Liver (tissue), 9 donors: ENCODE measurements around the gene EBF4. TPM values are rescaled to one million over a fixed set of nuclear protein-coding genes. Genes with fewer than 3 reads are reported as not detected.

ENCODE experiments used
- DNase-seq: peaks from one replicate; pipeline ENCODE4 v3.0.0-alpha.2; 2017; ENCODE audit warnings: low spot score
- H3K27ac ChIP-seq, 2 donors: one replicate each; pipeline ENCODE4 v1.7.0; 2013; ENCODE audit warnings: inconsistent platforms in 2 of 2, low read length in 2 of 2, control low read depth in 1 of 2, low read depth in 1 of 2, mild to moderate bottlenecking in 1 of 2
- H3K27me3 ChIP-seq, 4 donors: one replicate each; pipeline versions ENCODE4 v1.6.1 to v1.7.0; 2013; ENCODE audit warnings: low read length in 3 of 4, inconsistent platforms in 1 of 4, mild to moderate bottlenecking in 1 of 4, moderate library complexity in 1 of 4; ENCODE audit not compliant: control insufficient read depth in 4 of 4, insufficient read depth in 4 of 4
- H3K36me3 ChIP-seq, 4 donors: one replicate each; pipeline versions ENCODE4 v1.6.1 to v1.7.0; 2013; ENCODE audit warnings: low read length in 3 of 4, mild to moderate bottlenecking in 3 of 4, low read depth in 1 of 4, moderate library complexity in 1 of 4; ENCODE audit not compliant: control insufficient read depth in 4 of 4, insufficient read depth in 3 of 4
- H3K4me1 ChIP-seq, 4 donors: one replicate each; pipeline versions ENCODE4 v1.6.1 to v1.7.0; 2013; ENCODE audit warnings: low read length in 3 of 4, mild to moderate bottlenecking in 3 of 4, moderate library complexity in 1 of 4; ENCODE audit not compliant: control insufficient read depth in 4 of 4, insufficient read depth in 4 of 4
- H3K4me3 ChIP-seq, 3 donors: one replicate each; pipeline versions ENCODE4 v1.6.1 to v1.7.0; 2013; ENCODE audit warnings: low read length in 3 of 3, control low read depth in 1 of 3, low read depth in 1 of 3, mild to moderate bottlenecking in 1 of 3
- H3K9ac ChIP-seq, 2 donors: one replicate each; pipeline ENCODE4 v1.7.0; 2013; ENCODE audit warnings: low read length in 2 of 2, mild to moderate bottlenecking in 2 of 2, moderate library complexity in 2 of 2, control low read depth in 1 of 2, low read depth in 1 of 2
- H3K9me3 ChIP-seq, 4 donors: one replicate each; pipeline versions ENCODE4 v1.6.1 to v1.7.0; 2013; ENCODE audit warnings: low read length in 3 of 4; ENCODE audit not compliant: control insufficient read depth in 4 of 4
- EGR1 ChIP-seq, 2 donors: IDR thresholded peaks; 2 replicates each; pipeline ENCODE4 v1.6.1; 2016 to 2018; ENCODE audit warnings: antibody characterized with exemption in 2 of 2, low read depth in 2 of 2
- FOXA1 ChIP-seq: IDR thresholded peaks from 2 replicates; pipeline ENCODE4 v1.6.1; 2016; ENCODE audit warnings: antibody characterized with exemption
- GABPA ChIP-seq, 2 donors: IDR thresholded peaks in 1 of 2; conservative IDR thresholded peaks in 1 of 2; 2 replicates each; pipeline ENCODE4 v1.6.1; 2016; ENCODE audit warnings: antibody characterized with exemption in 2 of 2, mild to moderate bottlenecking in 1 of 2, moderate library complexity in 1 of 2
- HNF4A ChIP-seq, 2 donors: conservative IDR thresholded peaks; 2 replicates each; pipeline ENCODE4 v1.6.1; 2016; ENCODE audit warnings: antibody characterized with exemption in 2 of 2, mild to moderate bottlenecking in 2 of 2
- HNF4G ChIP-seq: IDR thresholded peaks from 2 replicates; pipeline ENCODE4 v1.6.1; 2016; ENCODE audit warnings: antibody characterized with exemption
- JUND ChIP-seq, 2 donors: IDR thresholded peaks; 2 replicates each; pipeline ENCODE4 v1.6.1; 2016; ENCODE audit warnings: antibody characterized with exemption in 2 of 2
- NR2F2 ChIP-seq: IDR thresholded peaks from 2 replicates; pipeline ENCODE4 v1.6.1; 2016; ENCODE audit warnings: antibody characterized with exemption
- RAD21 ChIP-seq, 2 donors: IDR thresholded peaks; 2 replicates each; pipeline ENCODE4 v1.6.1; 2016; ENCODE audit warnings: antibody characterized with exemption in 2 of 2, mild to moderate bottlenecking in 2 of 2
- RXRA ChIP-seq, 2 donors: IDR thresholded peaks; 2 replicates each; pipeline ENCODE4 v1.6.1; 2017 to 2018; ENCODE audit warnings: antibody characterized with exemption in 2 of 2, mild to moderate bottlenecking in 1 of 2
- SP1 ChIP-seq: IDR thresholded peaks from 2 replicates; pipeline ENCODE4 v1.6.1; 2018; ENCODE audit warnings: antibody characterized with exemption, mild to moderate bottlenecking
- WGBS: extraction: QIAGEN DNeasy Blood & Tissue Kit; methylation state at CpG from one replicate; pipeline ENCODE4 v1.1.7; 2013; 5-methylcytosine and 5-hydroxymethylcytosine counted together
- polyA plus RNA-seq, 2 donors: library from polyadenylated mRNA; stranded (reverse) in 1 of 2; unstranded in 1 of 2; fragments of 200-250 nt in 1 of 2; fragments of >200 nt in 1 of 2; fragmentation: Nextera tagmentation in 1 of 2; extraction: Ambion mirVana in 1 of 2; gene quantifications; one replicate each; pipeline versions ENCODE4 v1.2.1 to v1.2.3, GENCODE V29; 2013 to 2015
- total RNA-seq, 2 donors: library from RNA; depleted of rRNA; stranded (reverse); fragments of >200 nt; gene quantifications; one replicate each; pipeline ENCODE4 v1.2.3, GENCODE V29; 2014
- TF ChIP-seq, protein P1 (sequence below): IDR thresholded peaks from 2 replicates; pipeline ENCODE4 v1.6.1; 2016; ENCODE audit warnings: antibody characterized with exemption
- TF ChIP-seq, protein P2 (sequence below): IDR thresholded peaks from 2 replicates; pipeline ENCODE4 v1.6.1; 2016; ENCODE audit warnings: antibody characterized with exemption, mild to moderate bottlenecking
- TF ChIP-seq, protein P3 (sequence below): IDR thresholded peaks from 2 replicates; pipeline ENCODE4 v1.6.1; 2016; ENCODE audit warnings: antibody characterized with exemption
- TF ChIP-seq, protein P4 (sequence below): IDR thresholded peaks from 2 replicates; pipeline ENCODE4 v1.6.1; 2016; ENCODE audit warnings: antibody characterized with exemption
- TF ChIP-seq, protein P5 (sequence below): fragments of 150-350 bp; IDR thresholded peaks from 2 replicates; pipeline ENCODE4 v1.5.1; 2017; ENCODE audit warnings: improper control_type of control experiment, low read depth, low read length; ENCODE audit not compliant: missing input control
- donor health status: healthy.
- donor health status: healthy.
- donor health status: healthy.
- donor health status: healthy.
- donor health status: healthy.

The EBF4 gene
- total and polyA plus RNA-seq, 4 donors: 2.3 to 4.0 (median 2.9) TPM

DNA sequence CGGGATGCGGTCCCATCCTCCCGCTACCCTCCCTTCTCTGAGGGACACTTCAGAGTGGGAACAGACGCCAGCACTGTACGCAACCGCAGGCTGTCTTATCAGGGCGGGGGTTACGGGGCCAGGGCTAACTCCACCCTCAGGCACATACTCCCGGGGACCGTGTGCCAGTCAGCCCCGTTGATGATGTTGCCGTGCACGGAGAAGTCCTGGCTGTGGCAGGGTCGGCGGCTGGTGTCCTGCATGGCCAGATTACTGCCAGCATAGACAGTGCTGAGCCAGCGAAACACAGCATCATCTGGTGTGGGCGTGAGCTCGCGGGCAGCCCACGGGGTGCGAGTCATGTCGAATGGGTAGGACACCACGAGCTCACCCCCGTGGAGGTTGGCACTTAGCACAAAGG is 102.9 kb downstream of the EBF4 start:
- WGBS: 83% methylated on average over 24 of the region's 24 CpGs
- Histone ChIP-seq H3K27me3 (peaks cover 0 to 6% (median 1%) of the 10 kb centered on the region in 4 donors), H3K9ac (no peak overlapping the region), H3K4me1 (peaks cover 0 to 8% (median 4%) of the 10 kb centered on the region in 4 donors), H3K4me3 (no peak overlapping the region), H3K9me3 (no peaks in the 10 kb centered on the region), H3K36me3 (no peaks in the 10 kb centered on the region), H3K27ac (no peak overlapping the region)
- no peak for TF ChIP-seq RXRA (IDR thresholded peaks at IDR 0.05)
- no peak for TF ChIP-seq HNF4A (conservative IDR thresholded peaks at IDR 0.05)
- TF ChIP-seq SP1: no peak
- TF ChIP-seq, protein P1, sequence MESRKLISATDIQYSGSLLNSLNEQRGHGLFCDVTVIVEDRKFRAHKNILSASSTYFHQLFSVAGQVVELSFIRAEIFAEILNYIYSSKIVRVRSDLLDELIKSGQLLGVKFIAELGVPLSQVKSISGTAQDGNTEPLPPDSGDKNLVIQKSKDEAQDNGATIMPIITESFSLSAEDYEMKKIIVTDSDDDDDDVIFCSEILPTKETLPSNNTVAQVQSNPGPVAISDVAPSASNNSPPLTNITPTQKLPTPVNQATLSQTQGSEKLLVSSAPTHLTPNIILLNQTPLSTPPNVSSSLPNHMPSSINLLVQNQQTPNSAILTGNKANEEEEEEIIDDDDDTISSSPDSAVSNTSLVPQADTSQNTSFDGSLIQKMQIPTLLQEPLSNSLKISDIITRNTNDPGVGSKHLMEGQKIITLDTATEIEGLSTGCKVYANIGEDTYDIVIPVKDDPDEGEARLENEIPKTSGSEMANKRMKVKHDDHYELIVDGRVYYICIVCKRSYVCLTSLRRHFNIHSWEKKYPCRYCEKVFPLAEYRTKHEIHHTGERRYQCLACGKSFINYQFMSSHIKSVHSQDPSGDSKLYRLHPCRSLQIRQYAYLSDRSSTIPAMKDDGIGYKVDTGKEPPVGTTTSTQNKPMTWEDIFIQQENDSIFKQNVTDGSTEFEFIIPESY: no peak
- TF ChIP-seq HNF4G: no peak
- TF ChIP-seq, protein P2, sequence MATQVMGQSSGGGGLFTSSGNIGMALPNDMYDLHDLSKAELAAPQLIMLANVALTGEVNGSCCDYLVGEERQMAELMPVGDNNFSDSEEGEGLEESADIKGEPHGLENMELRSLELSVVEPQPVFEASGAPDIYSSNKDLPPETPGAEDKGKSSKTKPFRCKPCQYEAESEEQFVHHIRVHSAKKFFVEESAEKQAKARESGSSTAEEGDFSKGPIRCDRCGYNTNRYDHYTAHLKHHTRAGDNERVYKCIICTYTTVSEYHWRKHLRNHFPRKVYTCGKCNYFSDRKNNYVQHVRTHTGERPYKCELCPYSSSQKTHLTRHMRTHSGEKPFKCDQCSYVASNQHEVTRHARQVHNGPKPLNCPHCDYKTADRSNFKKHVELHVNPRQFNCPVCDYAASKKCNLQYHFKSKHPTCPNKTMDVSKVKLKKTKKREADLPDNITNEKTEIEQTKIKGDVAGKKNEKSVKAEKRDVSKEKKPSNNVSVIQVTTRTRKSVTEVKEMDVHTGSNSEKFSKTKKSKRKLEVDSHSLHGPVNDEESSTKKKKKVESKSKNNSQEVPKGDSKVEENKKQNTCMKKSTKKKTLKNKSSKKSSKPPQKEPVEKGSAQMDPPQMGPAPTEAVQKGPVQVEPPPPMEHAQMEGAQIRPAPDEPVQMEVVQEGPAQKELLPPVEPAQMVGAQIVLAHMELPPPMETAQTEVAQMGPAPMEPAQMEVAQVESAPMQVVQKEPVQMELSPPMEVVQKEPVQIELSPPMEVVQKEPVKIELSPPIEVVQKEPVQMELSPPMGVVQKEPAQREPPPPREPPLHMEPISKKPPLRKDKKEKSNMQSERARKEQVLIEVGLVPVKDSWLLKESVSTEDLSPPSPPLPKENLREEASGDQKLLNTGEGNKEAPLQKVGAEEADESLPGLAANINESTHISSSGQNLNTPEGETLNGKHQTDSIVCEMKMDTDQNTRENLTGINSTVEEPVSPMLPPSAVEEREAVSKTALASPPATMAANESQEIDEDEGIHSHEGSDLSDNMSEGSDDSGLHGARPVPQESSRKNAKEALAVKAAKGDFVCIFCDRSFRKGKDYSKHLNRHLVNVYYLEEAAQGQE: no peak
- no peak for TF ChIP-seq JUND (IDR thresholded peaks at IDR 0.05)
- no peak for TF ChIP-seq GABPA (IDR thresholded peaks at IDR 0.05 in 1 of 2, conservative IDR thresholded peaks at IDR 0.05 in 1 of 2)
- TF ChIP-seq FOXA1: no peak
- TF ChIP-seq, protein P3, sequence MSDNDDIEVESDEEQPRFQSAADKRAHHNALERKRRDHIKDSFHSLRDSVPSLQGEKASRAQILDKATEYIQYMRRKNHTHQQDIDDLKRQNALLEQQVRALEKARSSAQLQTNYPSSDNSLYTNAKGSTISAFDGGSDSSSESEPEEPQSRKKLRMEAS: no peak
- TF ChIP-seq, protein P4, sequence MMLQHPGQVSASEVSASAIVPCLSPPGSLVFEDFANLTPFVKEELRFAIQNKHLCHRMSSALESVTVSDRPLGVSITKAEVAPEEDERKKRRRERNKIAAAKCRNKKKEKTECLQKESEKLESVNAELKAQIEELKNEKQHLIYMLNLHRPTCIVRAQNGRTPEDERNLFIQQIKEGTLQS: no peak
- TF ChIP-seq NR2F2: no peak
- TF ChIP-seq RAD21 (IDR thresholded peaks at IDR 0.05): no peak
- TF ChIP-seq, protein P5, sequence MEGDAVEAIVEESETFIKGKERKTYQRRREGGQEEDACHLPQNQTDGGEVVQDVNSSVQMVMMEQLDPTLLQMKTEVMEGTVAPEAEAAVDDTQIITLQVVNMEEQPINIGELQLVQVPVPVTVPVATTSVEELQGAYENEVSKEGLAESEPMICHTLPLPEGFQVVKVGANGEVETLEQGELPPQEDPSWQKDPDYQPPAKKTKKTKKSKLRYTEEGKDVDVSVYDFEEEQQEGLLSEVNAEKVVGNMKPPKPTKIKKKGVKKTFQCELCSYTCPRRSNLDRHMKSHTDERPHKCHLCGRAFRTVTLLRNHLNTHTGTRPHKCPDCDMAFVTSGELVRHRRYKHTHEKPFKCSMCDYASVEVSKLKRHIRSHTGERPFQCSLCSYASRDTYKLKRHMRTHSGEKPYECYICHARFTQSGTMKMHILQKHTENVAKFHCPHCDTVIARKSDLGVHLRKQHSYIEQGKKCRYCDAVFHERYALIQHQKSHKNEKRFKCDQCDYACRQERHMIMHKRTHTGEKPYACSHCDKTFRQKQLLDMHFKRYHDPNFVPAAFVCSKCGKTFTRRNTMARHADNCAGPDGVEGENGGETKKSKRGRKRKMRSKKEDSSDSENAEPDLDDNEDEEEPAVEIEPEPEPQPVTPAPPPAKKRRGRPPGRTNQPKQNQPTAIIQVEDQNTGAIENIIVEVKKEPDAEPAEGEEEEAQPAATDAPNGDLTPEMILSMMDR: no peak
- DNase-seq: no peak

DNA sequence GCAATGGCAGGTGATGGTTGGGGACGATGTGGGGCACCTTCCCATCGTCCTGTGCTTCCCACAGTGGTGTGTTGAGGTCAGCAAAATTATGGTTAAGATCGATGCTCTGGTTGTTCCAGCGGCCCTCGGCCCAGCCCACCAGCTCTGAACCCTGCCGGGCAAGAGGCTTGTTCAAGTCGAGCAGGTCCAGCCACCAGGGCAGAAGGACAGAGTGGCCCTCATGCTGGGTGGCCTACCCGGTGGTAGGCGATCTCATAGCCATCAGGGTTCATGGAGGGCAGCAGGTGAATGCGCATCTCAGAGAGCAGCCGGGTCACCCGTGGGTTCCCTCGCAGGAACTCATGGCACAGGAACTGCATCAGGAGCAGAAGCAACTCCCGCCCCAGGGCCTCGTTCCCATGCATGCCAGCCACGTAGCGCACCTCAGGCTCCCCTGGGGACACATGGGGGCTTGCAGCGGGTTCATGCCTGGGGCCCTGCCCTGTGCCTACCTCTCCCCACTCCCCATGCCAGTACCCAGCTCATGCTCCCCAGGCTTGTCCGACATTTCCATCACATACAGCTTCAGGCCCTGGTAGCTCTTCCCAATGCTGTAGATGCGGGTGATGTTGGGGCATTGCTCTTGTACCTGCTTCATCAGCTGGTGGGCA is 103.6 kb downstream of the EBF4 start:
- DNase-seq: no peak
- H3K27me3 ChIP-seq: peaks cover 0 to 10% (median 4%) of the 10 kb centered on the region in 4 donors
- TF ChIP-seq SP1: no peak
- TF ChIP-seq, protein P5: no peak
- TF ChIP-seq HNF4G: no peak
- TF ChIP-seq, protein P3: no peak
- TF ChIP-seq FOXA1: no peak
- TF ChIP-seq, protein P1: no peak
- TF ChIP-seq RAD21 (IDR thresholded peaks at IDR 0.05): no peak
- no peak for TF ChIP-seq EGR1 (IDR thresholded peaks at IDR 0.05; ENCODE audit: low read depth in 2 of 2)
- no peak for TF ChIP-seq GABPA (IDR thresholded peaks at IDR 0.05 in 1 of 2, conservative IDR thresholded peaks at IDR 0.05 in 1 of 2)

More for the DNA sequence above, 103.6 kb downstream of the EBF4 start:
- Histone ChIP-seq H3K4me1 (peaks cover 0 to 8% (median 4%) of the 10 kb centered on the region in 4 donors), H3K4me3 (no peak overlapping the region), H3K36me3 (no peaks in the 10 kb centered on the region), H3K27ac (no peak overlapping the region), H3K9ac (no peak overlapping the region), H3K9me3 (peaks cover 0 to 6% (median under 1%) of the 10 kb centered on the region in 4 donors)
- 91% methylated on average over 20 of the region's 20 CpGs for WGBS
